ENCODE data around the gene FETUB. TPM values are rescaled to one million over a fixed set of nuclear protein-coding genes. Genes with fewer than 3 reads are reported as not detected.
"Not testable (repeated sequence)": the region's sequence is repeated elsewhere in the genome, so short reads cannot be mapped to it uniquely, and the experiment has no call there.

The FETUB gene
- total and polyA plus RNA-seq, 2 donors (not counting 1 experiment from before 2014, with no cell fraction given): not detected

DNA sequence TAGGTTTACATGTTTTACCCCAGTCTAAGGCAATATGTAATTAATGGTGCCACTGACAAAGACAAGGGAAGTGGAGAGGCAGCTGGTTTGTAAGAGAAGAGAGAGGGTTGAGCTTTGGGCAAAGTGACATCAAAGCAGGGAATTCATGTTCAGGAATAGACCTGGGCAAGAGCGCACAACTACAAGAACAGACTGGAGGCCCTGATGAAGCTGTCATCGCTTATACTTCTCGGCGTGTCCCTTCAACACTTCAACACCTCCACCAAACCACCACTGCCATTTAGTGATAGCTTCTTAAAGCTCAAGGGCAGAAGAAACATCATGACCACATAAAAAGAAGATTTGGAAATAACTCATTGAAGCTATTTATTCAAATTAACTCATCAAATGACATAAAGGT is 57.3 kb downstream of the FETUB start:
- intact Hi-C loops (cut with micrococcal nuclease): no loop called here
- Histone ChIP-seq H3K9me3 (ENCODE audit: control extremely low read depth in 1 of 3, control insufficient read depth in 2 of 3, insufficient read depth in 1 of 3, low read length in 2 of 3) (no peaks in the 10 kb centered on the region), H3K9ac (ENCODE audit: low read length) (no peak overlapping the region), H3K27ac (ENCODE audit: low read length in 2 of 2) (no peak overlapping the region), H3K4me1 (ENCODE audit: control insufficient read depth in 2 of 2, insufficient read depth in 2 of 2, low read length in 2 of 2) (no peaks in the 10 kb centered on the region), H3K4me3 (ENCODE audit: control extremely low read depth in 1 of 5, extremely low read depth in 1 of 5, insufficient read depth in 1 of 5, low read depth in 2 of 5, low read length in 4 of 5) (no peak overlapping the region), H3K36me3 (replicated peaks in 1 of 2; ENCODE audit: control extremely low read depth in 1 of 2, control insufficient read depth in 1 of 2, extremely low read depth in 1 of 2, insufficient read depth in 2 of 2, low read length in 1 of 2) (no peaks in the 10 kb centered on the region), H4K20me1 (ENCODE audit: control insufficient read depth, insufficient read depth, low read length, poor library complexity, severe bottlenecking) (no peaks in the 10 kb centered on the region), H2AFZ (ENCODE audit: insufficient read depth, low read depth, low read length, poor library complexity, severe bottlenecking) (no peak overlapping the region), H3K27me3 (replicated peaks in 1 of 4; ENCODE audit: control extremely low read depth in 1 of 4, control insufficient read depth in 3 of 4, insufficient read depth in 4 of 4, low read length in 3 of 4) (peaks cover 0 to 4% (median 0%) of the 10 kb centered on the region in 4 experiments), H3K79me2 (ENCODE audit: control insufficient read depth, insufficient read depth, low read length) (no peaks in the 10 kb centered on the region), H3K4me2 (replicated peaks; ENCODE audit: low read depth, low read length, poor library complexity, severe bottlenecking) (no peak overlapping the region)
- Mint-ChIP-seq H3K4me3 (no peak overlapping the region), H3K27me3 (peaks cover 9% of the 10 kb centered on the region), H3K4me1 (no peaks in the 10 kb centered on the region), H3K9me3 (ENCODE audit: insufficient read depth) (no peaks in the 10 kb centered on the region), H3K27ac (no peak overlapping the region)
- 75% methylated on average over 3 of the region's 4 CpGs for whole genome bisulfite sequencing (ENCODE audit: insufficient coverage)
- DNase-seq (no peak), ATAC-seq (ENCODE audit: low read depth) (no peak)
- ChIA-PET POLR2A (no interaction called here), CTCF (no interaction called here)
- TF ChIP-seq, protein P1, sequence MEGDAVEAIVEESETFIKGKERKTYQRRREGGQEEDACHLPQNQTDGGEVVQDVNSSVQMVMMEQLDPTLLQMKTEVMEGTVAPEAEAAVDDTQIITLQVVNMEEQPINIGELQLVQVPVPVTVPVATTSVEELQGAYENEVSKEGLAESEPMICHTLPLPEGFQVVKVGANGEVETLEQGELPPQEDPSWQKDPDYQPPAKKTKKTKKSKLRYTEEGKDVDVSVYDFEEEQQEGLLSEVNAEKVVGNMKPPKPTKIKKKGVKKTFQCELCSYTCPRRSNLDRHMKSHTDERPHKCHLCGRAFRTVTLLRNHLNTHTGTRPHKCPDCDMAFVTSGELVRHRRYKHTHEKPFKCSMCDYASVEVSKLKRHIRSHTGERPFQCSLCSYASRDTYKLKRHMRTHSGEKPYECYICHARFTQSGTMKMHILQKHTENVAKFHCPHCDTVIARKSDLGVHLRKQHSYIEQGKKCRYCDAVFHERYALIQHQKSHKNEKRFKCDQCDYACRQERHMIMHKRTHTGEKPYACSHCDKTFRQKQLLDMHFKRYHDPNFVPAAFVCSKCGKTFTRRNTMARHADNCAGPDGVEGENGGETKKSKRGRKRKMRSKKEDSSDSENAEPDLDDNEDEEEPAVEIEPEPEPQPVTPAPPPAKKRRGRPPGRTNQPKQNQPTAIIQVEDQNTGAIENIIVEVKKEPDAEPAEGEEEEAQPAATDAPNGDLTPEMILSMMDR (IDR thresholded peaks at IDR 0.05): no peak
- TF ChIP-seq EZH2 (IDR thresholded peaks at IDR 0.05; ENCODE audit: borderline replicate concordance, insufficient read depth, low read depth, low read length, poor library complexity, severe bottlenecking): no peak

GRCh38 chr3:186700267-186700666 is 60.1 kb downstream of the FETUB start:
- ChIA-PET CTCF (no interaction called here), POLR2A (no interaction called here)
- no peaks in the 10 kb centered on the region for H3K4me1 Mint-ChIP-seq
- no peaks in the 10 kb centered on the region for H3K4me1 ChIP-seq (ENCODE audit: control insufficient read depth in 2 of 2, insufficient read depth in 2 of 2, low read length in 2 of 2)
- no peak overlapping the region for H3K27ac ChIP-seq (ENCODE audit: low read length in 2 of 2)
- H3K27me3 Mint-ChIP-seq: peaks cover 7% of the 10 kb centered on the region
- H4K20me1 ChIP-seq (ENCODE audit: control insufficient read depth, insufficient read depth, low read length, poor library complexity, severe bottlenecking): no peaks in the 10 kb centered on the region
- no peak overlapping the region for H3K4me2 ChIP-seq (replicated peaks; ENCODE audit: low read depth, low read length, poor library complexity, severe bottlenecking)
- DNase-seq (no peak), ATAC-seq (ENCODE audit: low read depth) (no peak)
- no peak overlapping the region for H3K9ac ChIP-seq (ENCODE audit: low read length)
- H3K79me2 ChIP-seq (ENCODE audit: control insufficient read depth, insufficient read depth, low read length): no peaks in the 10 kb centered on the region
- peaks cover 0 to 5% (median 1%) of the 10 kb centered on the region in 4 experiments for H3K27me3 ChIP-seq (replicated peaks in 1 of 4; ENCODE audit: control extremely low read depth in 1 of 4, control insufficient read depth in 3 of 4, insufficient read depth in 4 of 4, low read length in 3 of 4)
- TF ChIP-seq EZH2 (IDR thresholded peaks at IDR 0.05; ENCODE audit: borderline replicate concordance, insufficient read depth, low read depth, low read length, poor library complexity, severe bottlenecking): no peak
- TF ChIP-seq, protein P1 (IDR thresholded peaks at IDR 0.05): no peak
- 37% methylated on average over 3 of the region's 3 CpGs for WGBS (ENCODE audit: insufficient coverage)
- H2AFZ ChIP-seq (ENCODE audit: insufficient read depth, low read depth, low read length, poor library complexity, severe bottlenecking): no peak overlapping the region
- intact Hi-C loops (cut with micrococcal nuclease): no loop called here
- H3K4me3 Mint-ChIP-seq: no peak overlapping the region
- H3K9me3 Mint-ChIP-seq (ENCODE audit: insufficient read depth): no peaks in the 10 kb centered on the region
- no peak overlapping the region for H3K27ac Mint-ChIP-seq
- no peaks in the 10 kb centered on the region for H3K9me3 ChIP-seq (ENCODE audit: control extremely low read depth in 1 of 3, control insufficient read depth in 2 of 3, insufficient read depth in 1 of 3, low read length in 2 of 3)
- no peak overlapping the region for H3K4me3 ChIP-seq (ENCODE audit: control extremely low read depth in 1 of 5, extremely low read depth in 1 of 5, insufficient read depth in 1 of 5, low read depth in 2 of 5, low read length in 4 of 5)
- H3K36me3 ChIP-seq (replicated peaks in 1 of 2; ENCODE audit: control extremely low read depth in 1 of 2, control insufficient read depth in 1 of 2, extremely low read depth in 1 of 2, insufficient read depth in 2 of 2, low read length in 1 of 2): no peaks in the 10 kb centered on the region

- H3K9me3 Mint-ChIP-seq (ENCODE audit: insufficient read depth); DNase-seq; H3K4me2 ChIP-seq (replicated peaks; ENCODE audit: low read depth, low read length, poor library complexity, severe bottlenecking); H3K27ac Mint-ChIP-seq; H3K9ac ChIP-seq (ENCODE audit: low read length); H3K27ac ChIP-seq (ENCODE audit: low read length in 2 of 2); H3K4me1 Mint-ChIP-seq; H3K27me3 ChIP-seq (replicated peaks in 1 of 4; ENCODE audit: control extremely low read depth in 1 of 4, control insufficient read depth in 3 of 4, insufficient read depth in 4 of 4, low read length in 3 of 4); H3K4me1 ChIP-seq (ENCODE audit: control insufficient read depth in 2 of 2, insufficient read depth in 2 of 2, low read length in 2 of 2); H3K4me3 ChIP-seq (ENCODE audit: control extremely low read depth in 1 of 5, extremely low read depth in 1 of 5, insufficient read depth in 1 of 5, low read depth in 2 of 5, low read length in 4 of 5); POLR2A ChIA-PET; intact Hi-C loops (cut with micrococcal nuclease); H3K79me2 ChIP-seq (ENCODE audit: control insufficient read depth, insufficient read depth, low read length); H3K4me3 Mint-ChIP-seq; H4K20me1 ChIP-seq (ENCODE audit: control insufficient read depth, insufficient read depth, low read length, poor library complexity, severe bottlenecking); H3K9me3 ChIP-seq (ENCODE audit: control extremely low read depth in 1 of 3, control insufficient read depth in 2 of 3, insufficient read depth in 1 of 3, low read length in 2 of 3); CTCF ChIA-PET; H2AFZ ChIP-seq (ENCODE audit: insufficient read depth, low read depth, low read length, poor library complexity, severe bottlenecking); ATAC-seq (ENCODE audit: low read depth); H3K36me3 ChIP-seq (replicated peaks in 1 of 2; ENCODE audit: control extremely low read depth in 1 of 2, control insufficient read depth in 1 of 2, extremely low read depth in 1 of 2, insufficient read depth in 2 of 2, low read length in 1 of 2): not testable (repeated sequence)
- peaks cover 13% of the 10 kb centered on the region for H3K27me3 Mint-ChIP-seq
Measured at GRCh38 chr3:186702451-186702850, 62.3 kb downstream of the FETUB start.
